Measurements from ENCODE around the gene TOP3A. TPM values are rescaled to one million over a fixed set of nuclear protein-coding genes. Genes with fewer than 3 reads are reported as not detected.

TOP3A gene
- total and polyA plus RNA-seq, 2 donors (not counting 1 experiment from before 2014, with no cell fraction given), result 13.4 to 55.8 TPM

DNA sequence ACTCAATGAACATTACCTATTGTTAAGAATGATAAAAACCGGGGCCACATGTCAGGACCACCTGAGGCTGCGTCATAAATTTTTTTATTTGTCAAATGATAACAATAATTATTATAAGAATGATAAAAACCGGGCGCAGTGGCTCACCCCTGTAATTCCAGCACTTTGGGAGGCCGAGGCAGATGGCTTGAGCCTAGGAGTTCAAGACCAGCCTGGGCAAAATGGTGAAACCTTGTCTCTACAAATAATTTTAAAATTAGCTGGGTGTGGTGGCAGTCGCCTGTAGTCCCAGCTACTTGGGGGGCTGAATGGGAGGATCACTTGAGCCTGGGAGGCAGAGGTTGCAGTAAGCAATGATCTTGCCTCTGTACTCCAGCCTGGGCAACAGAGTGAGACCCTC, 49.4 kb upstream of the TOP3A start:
- Mint-ChIP-seq H3K27me3 (no peaks in the 10 kb centered on the region), H3K4me1 (peaks cover 14% of the 10 kb centered on the region), H3K27ac (no peak overlapping the region), H3K9me3 (ENCODE audit: insufficient read depth) (no peaks in the 10 kb centered on the region), H3K4me3 (no peak overlapping the region)
- H3K9ac ChIP-seq (ENCODE audit: low read length), result no peak overlapping the region
- ATAC-seq (ENCODE audit: low read depth) (no peak), DNase-seq (no peak)
- no peak for TF ChIP-seq EZH2 (IDR thresholded peaks at IDR 0.05; ENCODE audit: borderline replicate concordance, insufficient read depth, low read depth, low read length, poor library complexity, severe bottlenecking)
- TF ChIP-seq, protein P1, sequence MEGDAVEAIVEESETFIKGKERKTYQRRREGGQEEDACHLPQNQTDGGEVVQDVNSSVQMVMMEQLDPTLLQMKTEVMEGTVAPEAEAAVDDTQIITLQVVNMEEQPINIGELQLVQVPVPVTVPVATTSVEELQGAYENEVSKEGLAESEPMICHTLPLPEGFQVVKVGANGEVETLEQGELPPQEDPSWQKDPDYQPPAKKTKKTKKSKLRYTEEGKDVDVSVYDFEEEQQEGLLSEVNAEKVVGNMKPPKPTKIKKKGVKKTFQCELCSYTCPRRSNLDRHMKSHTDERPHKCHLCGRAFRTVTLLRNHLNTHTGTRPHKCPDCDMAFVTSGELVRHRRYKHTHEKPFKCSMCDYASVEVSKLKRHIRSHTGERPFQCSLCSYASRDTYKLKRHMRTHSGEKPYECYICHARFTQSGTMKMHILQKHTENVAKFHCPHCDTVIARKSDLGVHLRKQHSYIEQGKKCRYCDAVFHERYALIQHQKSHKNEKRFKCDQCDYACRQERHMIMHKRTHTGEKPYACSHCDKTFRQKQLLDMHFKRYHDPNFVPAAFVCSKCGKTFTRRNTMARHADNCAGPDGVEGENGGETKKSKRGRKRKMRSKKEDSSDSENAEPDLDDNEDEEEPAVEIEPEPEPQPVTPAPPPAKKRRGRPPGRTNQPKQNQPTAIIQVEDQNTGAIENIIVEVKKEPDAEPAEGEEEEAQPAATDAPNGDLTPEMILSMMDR (IDR thresholded peaks at IDR 0.05), result no peak
- H3K27me3 ChIP-seq (replicated peaks in 1 of 4; ENCODE audit: control extremely low read depth in 1 of 4, control insufficient read depth in 3 of 4, insufficient read depth in 4 of 4, low read length in 3 of 4), result no peaks in the 10 kb centered on the region
- H3K27ac ChIP-seq (ENCODE audit: low read length in 2 of 2), result no peak overlapping the region
- ChIA-PET CTCF (no interaction called here), POLR2A (interaction anchor here (0.7 to 1.1 kb wide), 3 partner anchors 50 to 700 kb away, joined by 3 to 4 read pairs (median 3); partner anchors contain the start of gene TOP3A)
- H3K79me2 ChIP-seq (ENCODE audit: control insufficient read depth, insufficient read depth, low read length), result peaks cover 5% of the 10 kb centered on the region
- peak overlapping the region; percentile 94 for H3K4me2 ChIP-seq (replicated peaks; ENCODE audit: low read depth, low read length, poor library complexity, severe bottlenecking)
- peak overlapping the region; percentile 98 for H2AFZ ChIP-seq (ENCODE audit: insufficient read depth, low read depth, low read length, poor library complexity, severe bottlenecking)
- no peaks in the 10 kb centered on the region for H3K36me3 ChIP-seq (replicated peaks in 1 of 2; ENCODE audit: control extremely low read depth in 1 of 2, control insufficient read depth in 1 of 2, extremely low read depth in 1 of 2, insufficient read depth in 2 of 2, low read length in 1 of 2)
- intact Hi-C loops (cut with micrococcal nuclease), result no loop called here
- H3K4me1 ChIP-seq (ENCODE audit: control insufficient read depth in 2 of 2, insufficient read depth in 2 of 2, low read length in 2 of 2), result peaks cover 5 to 14% of the 10 kb centered on the region in 2 donors
- no CpG with 5 or more reads among the region's 6 CpGs for WGBS (ENCODE audit: insufficient coverage)
- no peak overlapping the region for H3K4me3 ChIP-seq (ENCODE audit: control extremely low read depth in 1 of 5, extremely low read depth in 1 of 5, insufficient read depth in 1 of 5, low read depth in 2 of 5, low read length in 4 of 5)
- H3K9me3 ChIP-seq (ENCODE audit: control extremely low read depth in 1 of 3, control insufficient read depth in 2 of 3, insufficient read depth in 1 of 3, low read length in 2 of 3), result no peaks in the 10 kb centered on the region
- no peaks in the 10 kb centered on the region for H4K20me1 ChIP-seq (ENCODE audit: control insufficient read depth, insufficient read depth, low read length, poor library complexity, severe bottlenecking)
